MG63 (cell line): Measurements from ENCODE around the gene NAALADL2. TPM values are rescaled to one million over a fixed set of nuclear protein-coding genes. Genes with fewer than 3 reads are reported as not detected.

Experiments
- DNase-seq: peaks from one replicate; pipeline ENCODE4 v3.0.0-alpha.2; 2020
- H3K27me3 ChIP-seq: fragments of 250-450 bp; sonication (Bioruptor Pico); 2 replicates; pipeline ENCODE4 v1.5.1; 2020; ENCODE audit warnings: mild to moderate bottlenecking, moderate library complexity
- H3K36me3 ChIP-seq: fragments of 250-450 bp; sonication (Bioruptor Pico); 2 replicates; pipeline ENCODE4 v1.5.1; 2020; ENCODE audit warnings: mild to moderate bottlenecking, moderate library complexity
- H3K4me3 ChIP-seq: fragments of 250-450 bp; sonication (Bioruptor Pico); 2 replicates; pipeline ENCODE4 v1.5.1; 2020; ENCODE audit warnings: mild to moderate bottlenecking, moderate library complexity
- H3K9me3 ChIP-seq: fragments of 250-450 bp; sonication (Bioruptor Pico); 2 replicates; pipeline ENCODE4 v1.5.1; 2020; ENCODE audit warnings: mild to moderate bottlenecking, moderate library complexity
- total RNA-seq: library from RNA; depleted of rRNA; stranded (reverse); fragments of >200 nt; shearing (Covaris generic); gene quantifications from 2 replicates; pipeline ENCODE4 v1.2.3, GENCODE V29; 2014; ENCODE audit warnings: low replicate concordance

NAALADL2 gene
- total RNA-seq, 1 experiment from 2014 or later, result 1.6 TPM

DNA sequence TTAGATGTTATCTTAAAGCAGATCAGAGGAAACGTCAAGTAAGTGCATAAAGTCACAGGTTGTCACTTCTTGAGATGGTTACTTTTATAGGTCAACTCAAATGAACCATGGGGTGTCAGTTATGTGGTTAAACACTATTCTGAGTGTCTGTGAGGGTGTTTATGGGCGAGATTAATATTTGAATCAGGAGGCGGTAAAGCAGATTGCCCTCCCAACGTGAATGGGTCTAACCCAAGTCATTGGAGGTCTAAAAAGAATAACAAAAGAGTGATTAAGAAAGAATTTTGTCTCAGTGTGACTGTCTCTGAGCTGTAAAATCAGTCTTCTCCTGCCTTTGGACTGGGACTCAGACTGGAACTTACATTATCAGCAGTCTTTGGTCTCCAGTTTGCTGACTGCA lies 977.5 kb downstream of the NAALADL2 start:
- H3K36me3 ChIP-seq, result no peaks in the 10 kb centered on the region
- no peaks in the 10 kb centered on the region for H3K27me3 ChIP-seq
- no peak overlapping the region for H3K4me3 ChIP-seq
- no peaks in the 10 kb centered on the region for H3K9me3 ChIP-seq
- no peak for DNase-seq

DNA sequence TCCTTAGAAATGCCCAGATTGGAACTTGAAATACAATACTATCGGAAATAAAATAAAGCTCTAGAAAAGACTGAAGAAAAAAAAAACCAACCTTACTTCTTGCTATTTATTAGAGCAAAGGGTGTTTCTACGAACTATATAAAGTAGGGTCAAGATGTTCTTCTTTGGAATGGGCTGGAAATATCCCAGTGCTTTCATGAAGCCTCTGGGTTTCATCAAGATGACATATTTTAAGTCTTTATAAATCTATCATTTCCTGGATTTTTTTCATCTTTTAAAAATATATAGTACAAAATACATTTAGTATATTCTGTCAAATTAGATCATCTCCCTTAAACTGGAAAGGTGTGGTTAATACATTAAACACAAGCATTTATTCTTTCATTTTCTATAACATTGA lies 978.8 kb downstream of the NAALADL2 start:
- DNase-seq, result no peak
- Histone ChIP-seq H3K27me3 (no peaks in the 10 kb centered on the region), H3K9me3 (no peaks in the 10 kb centered on the region)

DNA sequence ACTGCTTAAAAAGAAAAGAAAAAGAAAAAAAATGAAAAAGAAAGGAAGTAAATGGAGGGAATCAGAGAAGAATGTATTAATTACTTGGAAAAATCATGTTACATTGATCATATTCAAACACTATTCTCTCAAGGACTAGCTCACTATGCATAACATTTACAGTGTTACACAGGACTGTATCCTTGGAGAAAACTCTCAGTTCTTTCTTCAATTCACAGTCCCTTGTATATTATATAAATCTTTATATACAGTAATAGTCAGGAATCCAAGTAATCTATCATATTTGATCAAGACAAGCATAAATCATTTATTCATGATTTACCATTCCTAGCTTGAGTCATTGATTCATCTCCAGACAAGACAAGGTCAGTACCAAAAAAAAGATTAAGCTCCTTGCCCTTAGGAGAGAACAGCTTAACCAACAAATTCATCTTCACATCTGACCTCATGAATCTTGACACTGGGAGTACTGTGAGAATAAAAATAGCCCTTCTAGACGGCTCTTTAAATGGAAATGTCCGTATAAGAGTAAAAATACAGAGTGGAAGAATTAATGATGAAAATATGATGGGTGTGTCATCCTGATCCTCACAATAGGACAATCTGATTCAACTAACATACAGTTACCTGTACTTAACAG lies 980.4 kb downstream of the NAALADL2 start:
- H3K27me3 ChIP-seq, result no peaks in the 10 kb centered on the region
- no peak overlapping the region for H3K4me3 ChIP-seq
- no peak for DNase-seq
- no peaks in the 10 kb centered on the region for H3K36me3 ChIP-seq
- H3K9me3 ChIP-seq, result no peaks in the 10 kb centered on the region

More for the DNA sequence above, 978.8 kb downstream of the NAALADL2 start:
- H3K4me3 ChIP-seq, result no peak overlapping the region
- H3K36me3 ChIP-seq, result no peaks in the 10 kb centered on the region

DNA sequence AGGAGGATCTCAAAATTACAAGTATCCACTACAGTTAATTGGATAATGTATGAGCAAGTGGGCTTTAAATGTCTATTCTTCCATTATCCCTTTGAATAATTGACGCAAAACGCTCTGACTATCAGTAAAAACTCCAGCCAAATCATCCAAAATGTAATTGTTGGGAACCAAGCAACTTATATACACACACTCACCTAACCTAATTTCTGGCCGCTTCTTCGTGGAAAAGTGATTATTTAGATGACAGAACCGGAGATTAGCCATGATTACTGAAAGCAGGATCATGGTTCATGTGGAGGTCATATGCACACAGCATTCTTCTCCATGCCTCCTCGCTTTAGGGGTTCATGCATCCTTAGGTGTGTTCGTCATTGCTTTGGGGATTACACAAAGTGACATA lies 992.4 kb downstream of the NAALADL2 start:
- H3K27me3 ChIP-seq, result no peaks in the 10 kb centered on the region
- no peaks in the 10 kb centered on the region for H3K36me3 ChIP-seq
- no peak overlapping the region for H3K4me3 ChIP-seq

DNA sequence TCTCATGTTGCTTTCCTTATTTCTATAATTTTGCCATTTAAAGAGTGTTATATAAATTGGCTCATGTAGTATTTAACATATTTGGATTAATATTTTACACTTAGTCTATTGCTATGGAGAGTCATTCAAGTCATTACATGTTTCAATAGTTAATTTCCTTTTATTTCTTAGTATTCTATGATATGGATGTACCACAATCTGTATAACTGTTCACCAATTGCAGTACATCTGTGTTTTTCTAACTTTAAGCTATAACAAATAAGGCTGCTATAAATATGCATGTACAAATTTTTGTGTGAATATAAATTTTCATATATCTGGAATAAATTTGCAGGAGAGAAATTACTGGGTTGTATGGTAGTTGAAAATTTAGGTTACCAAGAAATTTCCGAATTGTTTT lies 993.4 kb downstream of the NAALADL2 start:
- Histone ChIP-seq H3K9me3 (no peaks in the 10 kb centered on the region), H3K4me3 (no peak overlapping the region), H3K27me3 (no peaks in the 10 kb centered on the region), H3K36me3 (no peaks in the 10 kb centered on the region)
- no peak for DNase-seq

More for the DNA sequence above, 992.4 kb downstream of the NAALADL2 start:
- DNase-seq, result no peak
- H3K9me3 ChIP-seq, result no peaks in the 10 kb centered on the region

DNA sequence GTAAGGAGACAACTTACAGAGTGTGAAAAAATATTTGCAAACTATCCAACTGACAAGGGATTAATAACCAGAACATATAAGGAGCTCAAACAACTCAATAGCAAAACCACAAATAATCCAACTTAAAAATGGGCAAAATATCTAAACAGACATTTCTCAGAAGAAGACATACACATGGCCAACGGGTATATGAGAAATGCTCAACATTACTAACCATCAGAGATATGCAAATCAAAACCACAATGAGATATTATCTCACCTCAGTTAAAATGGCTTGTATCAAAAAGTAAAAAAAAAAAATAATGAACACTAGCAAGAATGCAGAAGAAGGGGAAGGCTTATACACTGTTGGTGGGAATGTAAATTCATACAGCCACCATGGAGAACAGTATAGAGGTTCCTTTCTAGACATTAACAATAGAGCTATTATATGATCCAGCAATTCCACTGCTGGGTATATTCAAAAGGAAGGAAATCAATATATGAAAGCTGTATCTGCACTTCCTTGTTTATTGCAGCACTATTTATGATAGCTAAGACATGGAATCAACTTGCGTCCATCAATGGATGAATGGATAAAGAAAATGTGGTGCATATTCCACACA lies 998.6 kb downstream of the NAALADL2 start:
- Histone ChIP-seq H3K36me3 (no peaks in the 10 kb centered on the region), H3K4me3 (no peak overlapping the region), H3K9me3 (no peaks in the 10 kb centered on the region), H3K27me3 (no peaks in the 10 kb centered on the region)
- DNase-seq, result no peak
